ENCODE results near the gene NAALADL2. TPM values are rescaled to one million over a fixed set of nuclear protein-coding genes. Genes with fewer than 3 reads are reported as not detected.

Gene NAALADL2
- polyA plus RNA-seq, 1 experiment: 6.3 TPM

DNA sequence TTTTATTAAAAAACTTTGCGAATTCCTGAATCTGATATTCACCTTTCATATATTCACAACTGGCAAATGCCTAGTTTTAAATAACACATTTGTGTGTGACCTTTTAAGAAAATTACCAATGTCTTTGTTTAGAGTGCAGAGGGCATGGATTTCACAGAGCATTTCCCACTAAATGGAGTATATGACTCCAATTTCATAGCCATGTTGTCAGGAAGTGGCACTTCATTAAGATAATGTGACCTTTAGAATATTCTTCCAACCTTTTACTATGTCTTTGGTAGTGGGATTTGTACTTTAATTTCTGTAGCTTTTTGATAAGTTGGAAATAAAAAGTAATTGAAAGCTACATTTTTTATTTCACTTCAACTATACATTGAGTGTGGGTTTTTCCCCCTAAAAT lies 188.7 kb downstream of the NAALADL2 start:
- no peak overlapping the region for H3K27ac ChIP-seq (ENCODE audit: low read depth, low read length)
- CTCF ChIA-PET: no interaction called here
- POLR2A ChIA-PET: no interaction called here
- H3K4me3 ChIP-seq (ENCODE audit: low read depth, low read length): no peak overlapping the region
- no peak for DNase-seq (ENCODE audit: low read depth, low spot score)
- no peak for TF ChIP-seq CTCF (IDR thresholded peaks at IDR 0.05; ENCODE audit: low read depth, low read length)
- peaks cover 4% of the 10 kb centered on the region; the same call in 1 of the 2 replicates for H3K9me3 ChIP-seq (ENCODE audit: control insufficient read depth, insufficient read depth, low read length)
- no peaks in the 10 kb centered on the region for H3K27me3 ChIP-seq (ENCODE audit: control insufficient read depth, insufficient read depth, low read length)

DNA sequence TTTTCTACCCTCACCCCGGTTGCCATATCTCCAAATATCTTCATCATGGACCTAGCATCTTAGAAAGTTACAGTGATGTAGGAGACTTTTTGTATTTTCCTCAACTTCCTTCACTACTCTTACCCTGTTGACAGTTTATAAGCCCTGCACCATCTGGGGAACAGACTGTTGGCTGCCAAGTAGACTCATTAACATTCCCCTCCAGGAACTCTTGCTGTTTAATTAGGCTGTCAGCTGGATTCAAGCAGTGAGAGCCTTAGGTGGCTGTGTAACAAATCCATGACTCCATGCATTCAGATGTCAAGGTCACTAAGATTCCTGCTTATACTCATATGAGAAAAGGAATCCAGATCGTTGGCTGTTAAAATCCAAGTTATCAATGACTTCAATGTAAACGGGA lies 198.3 kb downstream of the NAALADL2 start:
- Histone ChIP-seq H3K4me3 (ENCODE audit: low read depth, low read length) (no peak overlapping the region), H3K9me3 (ENCODE audit: control insufficient read depth, insufficient read depth, low read length) (peaks cover 8% of the 10 kb centered on the region; the same call in 1 of the 2 replicates), H3K27me3 (ENCODE audit: control insufficient read depth, insufficient read depth, low read length) (no peaks in the 10 kb centered on the region), H3K27ac (ENCODE audit: low read depth, low read length) (no peak overlapping the region)
- POLR2A ChIA-PET: no interaction called here
- no peak for DNase-seq (ENCODE audit: low read depth, low spot score)
- CTCF ChIA-PET: no interaction called here
- TF ChIP-seq CTCF (IDR thresholded peaks at IDR 0.05; ENCODE audit: low read depth, low read length): no peak

DNA sequence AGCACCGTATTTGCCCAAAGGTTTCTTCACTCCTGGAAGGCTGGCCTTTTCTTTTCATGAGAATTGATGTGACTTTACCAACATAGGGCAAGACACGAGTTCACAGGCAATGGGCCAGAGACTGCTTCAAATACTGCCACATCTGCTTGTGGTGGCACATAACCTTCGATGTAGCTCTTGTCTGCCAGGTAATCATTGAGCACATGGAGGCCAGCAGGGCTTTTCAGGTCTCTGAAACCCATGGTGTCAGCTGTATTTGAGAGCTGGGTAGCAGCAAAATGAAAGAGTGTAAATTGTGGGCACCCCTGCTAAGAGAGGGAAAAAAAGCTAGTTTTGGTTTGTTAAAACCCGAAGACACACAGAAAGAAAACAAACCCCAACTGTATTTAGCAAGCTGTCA lies 200.7 kb downstream of the NAALADL2 start:
- POLR2A ChIA-PET: no interaction called here
- peaks cover 8% of the 10 kb centered on the region; the same call in 1 of the 2 replicates for H3K9me3 ChIP-seq (ENCODE audit: control insufficient read depth, insufficient read depth, low read length)
- H3K27ac ChIP-seq (ENCODE audit: low read depth, low read length): no peak overlapping the region
- DNase-seq (ENCODE audit: low read depth, low spot score): no peak
- H3K4me3 ChIP-seq (ENCODE audit: low read depth, low read length): no peak overlapping the region
- CTCF ChIA-PET: no interaction called here
- no peaks in the 10 kb centered on the region for H3K27me3 ChIP-seq (ENCODE audit: control insufficient read depth, insufficient read depth, low read length)
- TF ChIP-seq CTCF (IDR thresholded peaks at IDR 0.05; ENCODE audit: low read depth, low read length): no peak

DNA sequence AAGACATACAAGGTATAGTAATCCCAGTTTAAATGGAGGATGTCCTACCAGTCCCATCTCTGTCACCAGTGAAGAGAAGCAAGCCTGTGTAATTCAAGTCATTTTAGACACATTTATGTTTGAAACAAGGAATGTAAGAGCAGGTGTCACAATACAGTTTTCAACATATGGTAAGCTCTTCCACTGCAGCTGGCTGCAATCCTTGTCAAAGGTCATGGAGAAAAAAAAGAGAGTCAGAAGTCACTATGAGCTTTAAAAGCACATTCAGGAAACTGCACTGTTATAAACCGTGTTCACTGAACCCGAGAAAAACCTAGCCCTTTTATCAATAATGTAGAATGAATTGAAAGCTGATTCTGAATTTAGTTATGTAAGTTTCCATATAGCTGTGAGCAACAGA lies 206.4 kb downstream of the NAALADL2 start:
- POLR2A ChIA-PET: no interaction called here
- Histone ChIP-seq H3K27me3 (ENCODE audit: control insufficient read depth, insufficient read depth, low read length) (no peaks in the 10 kb centered on the region), H3K27ac (ENCODE audit: low read depth, low read length) (no peak overlapping the region), H3K4me3 (ENCODE audit: low read depth, low read length) (no peak overlapping the region), H3K9me3 (ENCODE audit: control insufficient read depth, insufficient read depth, low read length) (no peaks in the 10 kb centered on the region)
- CTCF ChIA-PET: interaction anchor here (1.0 kb wide), 1 partner anchor 80 kb away, joined by 4 read pairs; no protein-coding TSS in a partner anchor
- no peak for DNase-seq (ENCODE audit: low read depth, low spot score)
- TF ChIP-seq CTCF (IDR thresholded peaks at IDR 0.05; ENCODE audit: low read depth, low read length): no peak

GRCh38 chr3:175066617-175067415 lies 207.7 kb downstream of the NAALADL2 start:
- no peak for DNase-seq (ENCODE audit: low read depth, low spot score)
- no peak overlapping the region for H3K4me3 ChIP-seq (ENCODE audit: low read depth, low read length)
- ChIA-PET POLR2A (no interaction called here), CTCF (no interaction called here)
- H3K27me3 ChIP-seq (ENCODE audit: control insufficient read depth, insufficient read depth, low read length): no peaks in the 10 kb centered on the region
- no peak overlapping the region for H3K27ac ChIP-seq (ENCODE audit: low read depth, low read length)
- no peaks in the 10 kb centered on the region for H3K9me3 ChIP-seq (ENCODE audit: control insufficient read depth, insufficient read depth, low read length)
- TF ChIP-seq CTCF (IDR thresholded peaks at IDR 0.05; ENCODE audit: low read depth, low read length): no peak
